Stimulated activated CD4-positive, alpha-beta T cell treated with anti-CD3 and anti-CD28 coated beads, Interleukin-1b, Interleukin-23, amount 100 ng/mL, for 48 hours (primary cell): Measurements from ENCODE around the gene SLC35F2.
"Not testable (repeated sequence)": the region's sequence is repeated elsewhere in the genome, so short reads cannot be mapped to it uniquely, and the experiment has no call there.

Experiments used
- DNase-seq: peaks from one replicate; pipeline ENCODE4 v3.0.0-alpha.2; 2020

SLC35F2 gene

GRCh38 chr11:107858217-107859070, at the start of gene SLC35F2:
Gene SLC35F2 (minus strand): TSS chr11:107858787. CDS start chr11:107858767, 20 bp downstream.
- peak; percentile 75 for DNase-seq

GRCh38 chr11:107908211-107908610, 49.6 kb upstream of the SLC35F2 start:
- DNase-seq = no peak

- DNase-seq = no peak
These were observed 39.7 kb upstream of the SLC35F2 start for GRCh38 chr11:107898270-107898669.

GRCh38 chr11:107882095-107882820, 23.7 kb upstream of the SLC35F2 start:
- no peak for DNase-seq

GRCh38 chr11:107881471-107881870, 22.9 kb upstream of the SLC35F2 start:
- DNase-seq = not testable (repeated sequence)

GRCh38 chr11:107876141-107876540, 17.6 kb upstream of the SLC35F2 start:
- no peak for DNase-seq

GRCh38 chr11:107864591-107864990, 6.0 kb upstream of the SLC35F2 start:
- DNase-seq = no peak

- no peak for DNase-seq
These were observed 2.1 kb upstream of the SLC35F2 start for GRCh38 chr11:107860688-107861087.

GRCh38 chr11:107860240-107860620, 1.6 kb upstream of the SLC35F2 start:
- DNase-seq = not testable (repeated sequence)

- peak; percentile 23 for DNase-seq
These were observed 1.1 kb upstream of the SLC35F2 start for GRCh38 chr11:107859459-107860239.

GRCh38 chr11:107857550-107858216, 904 bp downstream of the SLC35F2 start:
- DNase-seq = no peak

- DNase-seq = no peak
These were observed 1.5 kb downstream of the SLC35F2 start for GRCh38 chr11:107856981-107857517.

- no peak for DNase-seq
These were observed 2.2 kb downstream of the SLC35F2 start for GRCh38 chr11:107856180-107856980.

- no peak for DNase-seq
These were observed 5.5 kb downstream of the SLC35F2 start for GRCh38 chr11:107853070-107853469.

GRCh38 chr11:107851704-107852310, 6.8 kb downstream of the SLC35F2 start:
- DNase-seq = no peak

- DNase-seq = no peak
These were observed 8.8 kb downstream of the SLC35F2 start for GRCh38 chr11:107849790-107850189.

- DNase-seq = no peak
These were observed 10.2 kb downstream of the SLC35F2 start for GRCh38 chr11:107848345-107848744.

GRCh38 chr11:107847184-107847583, 11.4 kb downstream of the SLC35F2 start:
- DNase-seq = no peak

GRCh38 chr11:107844041-107844440, 14.5 kb downstream of the SLC35F2 start:
- DNase-seq = no peak

- DNase-seq = no peak
These were observed 16.0 kb downstream of the SLC35F2 start for GRCh38 chr11:107842412-107843100.

GRCh38 chr11:107840129-107840484, 18.5 kb downstream of the SLC35F2 start:
- no peak for DNase-seq
